ENCODE measurements around the gene ZNF440. TPM values are rescaled to one million over a fixed set of nuclear protein-coding genes. Genes with fewer than 3 reads are reported as not detected.
"Not testable (repeated sequence)": the region's sequence is repeated elsewhere in the genome, so short reads cannot be mapped to it uniquely, and the experiment has no call there.

The ZNF440 gene
- polyA plus RNA-seq (2013, experiment 1 of 2), result 9.9 TPM
- 8.4 TPM for polyA plus RNA-seq (2013, experiment 2 of 2)

DNA sequence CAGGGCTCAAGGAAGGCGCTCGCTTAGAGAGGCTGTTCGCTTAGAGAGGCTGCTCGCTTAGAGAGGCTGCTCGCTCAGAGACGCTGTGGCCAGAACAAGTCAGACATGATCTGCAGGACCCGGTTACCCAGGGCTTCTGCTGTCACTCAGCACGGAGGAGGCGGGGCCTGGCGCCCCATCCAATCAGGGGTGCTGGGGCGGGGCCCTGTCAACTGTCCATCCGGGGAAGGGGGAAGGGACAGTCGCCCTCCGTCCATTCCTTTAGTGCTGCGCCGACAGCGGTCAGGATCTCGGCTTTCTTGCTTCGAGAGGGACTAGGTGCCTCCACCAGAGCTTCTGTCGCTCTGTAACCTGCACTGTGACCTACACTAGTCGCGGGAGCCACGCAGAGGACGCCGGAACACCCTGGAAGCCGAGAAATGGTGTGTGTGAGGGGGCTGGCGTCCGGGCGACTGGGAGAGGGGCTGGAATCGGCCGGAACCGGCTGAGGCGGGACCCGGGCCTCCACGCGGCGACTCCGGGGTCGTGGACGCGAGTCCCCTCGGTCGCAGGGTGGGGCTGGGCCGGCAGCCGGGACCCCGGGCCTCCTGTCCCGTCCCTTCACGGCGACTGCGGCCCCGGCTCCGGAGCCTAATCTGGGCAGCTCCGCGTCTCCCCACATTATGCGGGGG lies at the start of gene ZNF440:
ZNF440 (plus strand) TSS at position 245 of the 671 bp plus-strand sequence; CDS start at position 420, 175 bp downstream.
- H3K4me1 ChIP-seq (ENCODE audit: control insufficient read depth, insufficient read depth, low read length, poor library complexity, severe bottlenecking), result no peaks in the 10 kb centered on the region
- 0 to 1% methylated on average over 23 to 55 of the region's 55 CpGs for WGBS, 2 experiments (ENCODE audit: insufficient coverage in 2 of 2)
- peaks cover 34% of the 10 kb centered on the region for H3K36me3 ChIP-seq (ENCODE audit: control insufficient read depth, insufficient read depth, low read length)
- H3K4me3 ChIP-seq (ENCODE audit: extremely low read depth, insufficient read depth, low read length, poor library complexity, severe bottlenecking), result peak within 1 kb of the TSS; percentile 85
- no peaks in the 10 kb centered on the region for H3K9me3 ChIP-seq (ENCODE audit: control insufficient read depth, low read length)
- peak within 1 kb of the TSS; percentile 89 for H3K27ac ChIP-seq (ENCODE audit: low read depth, low read length, severe bottlenecking)

DNA sequence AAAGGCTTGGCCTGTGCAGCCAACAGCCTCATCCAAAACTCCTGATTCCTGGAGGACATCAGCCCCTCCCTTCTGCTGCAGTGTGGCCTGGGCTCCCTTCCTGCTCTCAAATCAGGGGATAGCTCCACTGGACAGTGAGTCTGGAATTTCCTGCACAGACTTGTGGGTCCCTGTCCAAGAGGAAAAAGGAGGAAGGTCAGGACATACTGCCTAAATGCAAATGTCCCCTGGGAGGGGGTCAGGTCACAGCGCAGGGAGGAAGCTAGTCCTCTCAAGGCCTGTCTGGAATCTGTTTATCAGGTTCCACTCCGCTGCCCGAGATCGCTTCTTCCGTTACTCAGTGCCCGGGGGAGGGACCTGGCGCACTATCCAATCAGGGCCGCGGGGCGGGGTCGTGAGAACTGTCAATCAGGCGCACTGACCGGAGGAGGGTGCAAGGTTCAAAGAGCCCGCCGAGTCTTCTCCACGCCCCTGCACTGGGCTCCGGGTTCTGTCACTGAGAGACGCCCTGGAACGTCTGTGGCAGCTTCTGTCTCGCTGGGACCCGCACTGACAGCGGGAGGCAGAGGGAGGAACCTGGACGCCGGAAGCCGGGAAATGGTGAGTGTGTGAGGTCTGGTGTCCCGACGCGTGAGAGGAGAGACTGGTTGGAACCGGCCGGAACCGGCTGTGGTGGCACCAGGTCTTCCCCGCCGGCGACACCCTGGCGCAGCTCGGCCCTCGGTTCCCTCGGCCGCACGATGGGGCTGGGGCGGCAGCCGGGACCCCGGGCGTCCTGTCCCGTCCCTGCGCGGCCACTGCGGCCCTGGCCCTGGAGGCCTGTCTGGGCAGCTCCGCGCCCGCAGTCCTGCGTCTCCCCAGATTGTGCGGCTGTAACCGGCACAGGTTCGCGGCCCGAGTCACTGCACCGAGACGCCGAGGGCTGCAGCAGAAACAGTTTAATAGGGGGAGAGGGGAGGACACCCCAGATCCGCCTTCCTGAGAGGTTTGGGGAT lies 47.2 kb upstream of the ZNF440 start, which contains the start of gene ZNF441:
ZNF441 (plus strand) TSS at position 404 of the 995 bp plus-strand sequence; CDS start at position 598, 194 bp downstream.
- 3 to 4% methylated on average over 41 to 57 of the region's 61 CpGs for WGBS, 2 experiments (ENCODE audit: insufficient coverage in 2 of 2)
- Histone ChIP-seq H3K27ac (ENCODE audit: low read depth, low read length, severe bottlenecking) (peak within 1 kb of the TSS; percentile 96), H3K9me3 (ENCODE audit: control insufficient read depth, low read length) (peaks cover 20% of the 10 kb centered on the region), H3K4me3 (ENCODE audit: extremely low read depth, insufficient read depth, low read length, poor library complexity, severe bottlenecking) (peak within 1 kb of the TSS; percentile 68), H3K4me1 (ENCODE audit: control insufficient read depth, insufficient read depth, low read length, poor library complexity, severe bottlenecking) (peaks cover 4% of the 10 kb centered on the region), H3K36me3 (ENCODE audit: control insufficient read depth, insufficient read depth, low read length) (no peaks in the 10 kb centered on the region)

DNA sequence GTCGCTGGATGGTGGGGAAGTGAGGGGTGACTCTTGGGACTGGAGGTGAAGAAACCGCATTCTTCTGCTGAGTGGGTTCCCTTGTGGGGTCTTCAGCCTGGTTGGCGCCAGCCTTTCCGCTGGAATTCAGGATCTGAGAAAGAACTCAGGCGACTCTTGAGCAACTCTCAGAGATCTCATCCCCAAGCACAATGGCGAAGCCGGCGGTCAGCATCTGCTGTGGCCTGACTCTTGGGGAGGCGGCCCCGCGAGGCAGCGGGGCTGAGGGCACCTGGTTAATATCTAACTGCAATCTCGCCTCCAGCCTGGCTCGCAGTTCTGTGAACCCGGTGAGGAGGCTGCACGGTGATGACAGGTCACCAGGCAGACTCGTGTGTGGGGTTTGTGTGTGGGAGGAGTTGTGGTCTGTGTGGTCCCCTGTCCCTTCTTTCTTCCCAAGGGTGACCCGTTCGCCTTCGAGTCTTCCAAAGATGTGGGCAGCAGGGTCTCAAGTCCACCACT lies 46.4 kb upstream of the ZNF440 start:
- H3K4me1 ChIP-seq (ENCODE audit: control insufficient read depth, insufficient read depth, low read length, poor library complexity, severe bottlenecking), result peaks cover 4% of the 10 kb centered on the region
- 56 to 57% methylated on average over 13 to 17 of the region's 20 CpGs for WGBS, 2 experiments (ENCODE audit: insufficient coverage in 2 of 2)
- H3K27ac ChIP-seq (ENCODE audit: low read depth, low read length, severe bottlenecking), result peak overlapping the region; percentile 96
- H3K4me3 ChIP-seq (ENCODE audit: extremely low read depth, insufficient read depth, low read length, poor library complexity, severe bottlenecking), result peak overlapping the region; percentile 68
- peaks cover 26% of the 10 kb centered on the region for H3K9me3 ChIP-seq (ENCODE audit: control insufficient read depth, low read length)
- no peaks in the 10 kb centered on the region for H3K36me3 ChIP-seq (ENCODE audit: control insufficient read depth, insufficient read depth, low read length)

DNA sequence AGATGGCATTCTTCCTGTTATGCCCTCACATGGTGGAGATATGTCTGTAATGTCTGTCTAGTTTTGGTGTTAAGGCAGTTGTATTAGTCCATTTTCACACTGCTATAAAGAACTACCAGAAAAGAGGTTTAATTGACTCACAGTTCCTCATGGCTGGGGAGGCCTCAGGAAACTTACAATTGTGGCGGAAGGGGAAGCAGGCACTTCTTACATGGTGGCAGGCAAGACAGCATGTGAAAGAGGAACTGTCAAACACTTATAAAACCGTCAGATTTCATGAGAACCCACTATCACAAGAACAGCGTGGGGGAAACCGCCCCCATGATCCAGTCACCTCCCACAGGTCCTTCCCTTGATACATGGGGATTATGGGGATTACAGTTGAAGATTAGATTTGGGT lies 44.1 kb upstream of the ZNF440 start:
- Histone ChIP-seq H3K27ac (ENCODE audit: low read depth, low read length, severe bottlenecking) (no peak overlapping the region), H3K4me3 (ENCODE audit: extremely low read depth, insufficient read depth, low read length, poor library complexity, severe bottlenecking) (no peak overlapping the region), H3K9me3 (ENCODE audit: control insufficient read depth, low read length) (peaks cover 27% of the 10 kb centered on the region), H3K4me1 (ENCODE audit: control insufficient read depth, insufficient read depth, low read length, poor library complexity, severe bottlenecking) (peaks cover 4% of the 10 kb centered on the region), H3K36me3 (ENCODE audit: control insufficient read depth, insufficient read depth, low read length) (no peaks in the 10 kb centered on the region)
- WGBS, 2 experiments (ENCODE audit: insufficient coverage in 2 of 2), result 90% methylated on average over 1 to 2 of the region's 4 CpGs

DNA sequence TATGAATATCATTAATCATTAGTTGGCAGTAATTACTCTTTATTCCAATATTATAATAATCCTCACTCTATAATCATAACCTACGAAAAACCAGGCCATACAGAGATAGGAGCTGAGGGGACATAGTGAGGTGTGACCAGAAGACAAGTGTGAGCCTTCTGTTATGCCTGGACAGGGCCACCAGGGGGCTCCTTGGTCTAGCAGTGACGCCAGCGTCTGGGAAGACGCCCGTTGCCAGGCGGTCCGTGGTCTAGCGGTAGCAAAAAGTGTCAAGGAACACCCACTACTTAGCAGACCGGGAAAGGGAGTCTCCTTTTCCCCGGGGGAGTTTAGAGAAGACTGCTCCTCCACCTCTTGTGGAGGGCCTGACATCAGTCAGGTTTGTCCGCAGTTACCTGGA lies 42.6 kb upstream of the ZNF440 start:
- not testable (repeated sequence) for H3K27ac ChIP-seq (ENCODE audit: low read depth, low read length, severe bottlenecking); H3K4me3 ChIP-seq (ENCODE audit: extremely low read depth, insufficient read depth, low read length, poor library complexity, severe bottlenecking); H3K36me3 ChIP-seq (ENCODE audit: control insufficient read depth, insufficient read depth, low read length); H3K4me1 ChIP-seq (ENCODE audit: control insufficient read depth, insufficient read depth, low read length, poor library complexity, severe bottlenecking)
- peaks cover 25% of the 10 kb centered on the region for H3K9me3 ChIP-seq (ENCODE audit: control insufficient read depth, low read length)
- 57 to 84% methylated on average over 6 to 9 of the region's 11 CpGs for WGBS, 2 experiments (ENCODE audit: insufficient coverage in 2 of 2)

- not testable (repeated sequence) for H3K27ac ChIP-seq (ENCODE audit: low read depth, low read length, severe bottlenecking); H3K4me3 ChIP-seq (ENCODE audit: extremely low read depth, insufficient read depth, low read length, poor library complexity, severe bottlenecking); H3K4me1 ChIP-seq (ENCODE audit: control insufficient read depth, insufficient read depth, low read length, poor library complexity, severe bottlenecking)
- WGBS, 2 experiments (ENCODE audit: insufficient coverage in 2 of 2), result 85 to 98% methylated on average over 8 to 11 of the region's 11 CpGs
- peaks cover 35% of the 10 kb centered on the region for H3K9me3 ChIP-seq (ENCODE audit: control insufficient read depth, low read length)
- H3K36me3 ChIP-seq (ENCODE audit: control insufficient read depth, insufficient read depth, low read length), result peaks cover 34% of the 10 kb centered on the region
These were observed 37.4 kb upstream of the ZNF440 start for GRCh38 chr19:11776669-11777068.

- Histone ChIP-seq H3K4me3 (ENCODE audit: extremely low read depth, insufficient read depth, low read length, poor library complexity, severe bottlenecking) (no peak overlapping the region), H3K9me3 (ENCODE audit: control insufficient read depth, low read length) (peaks cover 50% of the 10 kb centered on the region), H3K4me1 (ENCODE audit: control insufficient read depth, insufficient read depth, low read length, poor library complexity, severe bottlenecking) (no peaks in the 10 kb centered on the region), H3K27ac (ENCODE audit: low read depth, low read length, severe bottlenecking) (no peak overlapping the region), H3K36me3 (ENCODE audit: control insufficient read depth, insufficient read depth, low read length) (peaks cover 47% of the 10 kb centered on the region)
- WGBS, 2 experiments (ENCODE audit: insufficient coverage in 2 of 2), result 87 to 97% methylated on average over 5 to 6 of the region's 7 CpGs
These were observed 33.5 kb upstream of the ZNF440 start for GRCh38 chr19:11780431-11781020.

- Histone ChIP-seq H3K4me1 (ENCODE audit: control insufficient read depth, insufficient read depth, low read length, poor library complexity, severe bottlenecking) (no peaks in the 10 kb centered on the region), H3K36me3 (ENCODE audit: control insufficient read depth, insufficient read depth, low read length) (peaks cover 47% of the 10 kb centered on the region), H3K9me3 (ENCODE audit: control insufficient read depth, low read length) (peaks cover 50% of the 10 kb centered on the region), H3K27ac (ENCODE audit: low read depth, low read length, severe bottlenecking) (no peak overlapping the region), H3K4me3 (ENCODE audit: extremely low read depth, insufficient read depth, low read length, poor library complexity, severe bottlenecking) (no peak overlapping the region)
- 93 to 96% methylated on average over 3 to 4 of the region's 5 CpGs for WGBS, 2 experiments (ENCODE audit: insufficient coverage in 2 of 2)
These were observed 32.6 kb upstream of the ZNF440 start for GRCh38 chr19:11781295-11782057.

DNA sequence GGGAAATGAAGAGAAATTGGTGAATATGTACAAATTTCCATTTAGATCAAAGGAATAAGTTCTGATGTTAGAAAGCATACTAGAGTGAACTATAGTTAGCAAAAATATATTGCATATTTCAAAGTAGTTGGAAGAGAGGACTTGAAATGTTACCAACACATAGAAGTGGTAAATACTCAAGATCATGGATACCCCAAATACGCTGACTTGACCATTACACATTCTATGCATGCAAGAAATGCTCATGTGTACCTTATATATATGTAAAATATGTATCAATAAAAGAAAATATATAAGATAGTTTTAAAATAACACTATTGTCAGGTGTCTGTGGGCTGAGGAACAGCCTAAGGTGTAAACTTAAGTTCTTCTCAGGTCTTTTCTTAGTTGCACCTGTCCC lies 30.3 kb upstream of the ZNF440 start:
- Histone ChIP-seq H3K27ac (ENCODE audit: low read depth, low read length, severe bottlenecking) (no peak overlapping the region), H3K9me3 (ENCODE audit: control insufficient read depth, low read length) (peaks cover 54% of the 10 kb centered on the region), H3K4me1 (ENCODE audit: control insufficient read depth, insufficient read depth, low read length, poor library complexity, severe bottlenecking) (no peaks in the 10 kb centered on the region), H3K4me3 (ENCODE audit: extremely low read depth, insufficient read depth, low read length, poor library complexity, severe bottlenecking) (no peak overlapping the region), H3K36me3 (ENCODE audit: control insufficient read depth, insufficient read depth, low read length) (peaks cover 41% of the 10 kb centered on the region)
- WGBS, 2 experiments (ENCODE audit: insufficient coverage in 2 of 2), result no CpG with 5 or more reads among the region's 1 CpG

- H3K9me3 ChIP-seq (ENCODE audit: control insufficient read depth, low read length), result peaks cover 53% of the 10 kb centered on the region
- H3K36me3 ChIP-seq (ENCODE audit: control insufficient read depth, insufficient read depth, low read length), result peaks cover 35% of the 10 kb centered on the region
- H3K4me3 ChIP-seq (ENCODE audit: extremely low read depth, insufficient read depth, low read length, poor library complexity, severe bottlenecking), result no peak overlapping the region
- WGBS, 2 experiments (ENCODE audit: insufficient coverage in 2 of 2), result 81 to 100% methylated on average over 2 to 3 of the region's 3 CpGs
- no peak overlapping the region for H3K27ac ChIP-seq (ENCODE audit: low read depth, low read length, severe bottlenecking)
- H3K4me1 ChIP-seq (ENCODE audit: control insufficient read depth, insufficient read depth, low read length, poor library complexity, severe bottlenecking), result no peaks in the 10 kb centered on the region
These were observed 29.7 kb upstream of the ZNF440 start for GRCh38 chr19:11784356-11784755.
